Lower leg skin (tissue), 4 donors: Measurements from ENCODE around the gene GUCY2C. TPM values are rescaled to one million over a fixed set of nuclear protein-coding genes. Genes with fewer than 3 reads are reported as not detected.

Source experiments
- DNase-seq, 2 donors: peaks; one replicate each; pipeline ENCODE4 v3.0.0-alpha.2; 2019; ENCODE audit warnings: low spot score in 2 of 2
- H3K4me3 ChIP-seq: fragments of 200-600 bp; sonication (generic); 2 replicates; pipeline ENCODE4 v1.5.1; 2017; ENCODE audit warnings: mild to moderate bottlenecking, low read depth; ENCODE audit not compliant: poor library complexity, severe bottlenecking
- POLR2A ChIP-seq, 2 donors: fragments of 450-650 bp; IDR thresholded peaks; one replicate each; pipeline ENCODE4 v1.6.1; 2016 to 2017; ENCODE audit warnings: antibody characterized with exemption in 2 of 2, mild to moderate bottlenecking in 1 of 2, moderate library complexity in 1 of 2
- WGBS, 2 donors: methylation state at CpG; one replicate each; pipeline ENCODE4 v1.1.5; 2018; 5-methylcytosine and 5-hydroxymethylcytosine counted together
- intact Hi-C: fragments of 100-400 bp; cut with DNase I; formaldehyde crosslinking; loops from one replicate; pipeline ENCODE4 v1.15.0; 2023; ENCODE audit warnings: low total_unique reads
- total RNA-seq, 4 donors: library from RNA; depleted of rRNA; stranded (reverse); fragments of >200 nt; gene quantifications; one replicate each; pipeline ENCODE4 v1.1.0, GENCODE V29; 2016
- TF ChIP-seq, protein P1 (sequence below), 3 donors: fragments of 450-650 bp; IDR thresholded peaks; one replicate each; pipeline ENCODE4 v1.5.1; 2016; ENCODE audit warnings: antibody characterized with exemption in 3 of 3, mild to moderate bottlenecking in 3 of 3, moderate library complexity in 2 of 3

The GUCY2C gene
- total RNA-seq, 4 donors from 2014 or later: 0.45 to 1.3 (median 0.99) TPM; not detected in 1

- no peak for DNase-seq
- TF ChIP-seq, protein P1, sequence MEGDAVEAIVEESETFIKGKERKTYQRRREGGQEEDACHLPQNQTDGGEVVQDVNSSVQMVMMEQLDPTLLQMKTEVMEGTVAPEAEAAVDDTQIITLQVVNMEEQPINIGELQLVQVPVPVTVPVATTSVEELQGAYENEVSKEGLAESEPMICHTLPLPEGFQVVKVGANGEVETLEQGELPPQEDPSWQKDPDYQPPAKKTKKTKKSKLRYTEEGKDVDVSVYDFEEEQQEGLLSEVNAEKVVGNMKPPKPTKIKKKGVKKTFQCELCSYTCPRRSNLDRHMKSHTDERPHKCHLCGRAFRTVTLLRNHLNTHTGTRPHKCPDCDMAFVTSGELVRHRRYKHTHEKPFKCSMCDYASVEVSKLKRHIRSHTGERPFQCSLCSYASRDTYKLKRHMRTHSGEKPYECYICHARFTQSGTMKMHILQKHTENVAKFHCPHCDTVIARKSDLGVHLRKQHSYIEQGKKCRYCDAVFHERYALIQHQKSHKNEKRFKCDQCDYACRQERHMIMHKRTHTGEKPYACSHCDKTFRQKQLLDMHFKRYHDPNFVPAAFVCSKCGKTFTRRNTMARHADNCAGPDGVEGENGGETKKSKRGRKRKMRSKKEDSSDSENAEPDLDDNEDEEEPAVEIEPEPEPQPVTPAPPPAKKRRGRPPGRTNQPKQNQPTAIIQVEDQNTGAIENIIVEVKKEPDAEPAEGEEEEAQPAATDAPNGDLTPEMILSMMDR (IDR thresholded peaks at IDR 0.05): no peak
- TF ChIP-seq POLR2A (IDR thresholded peaks at IDR 0.05): no peak
- no peak overlapping the region for H3K4me3 ChIP-seq
- intact Hi-C loops: no loop called here
Measured at GRCh38 chr12:14638066-14638465, 58.3 kb downstream of the GUCY2C start.

DNA sequence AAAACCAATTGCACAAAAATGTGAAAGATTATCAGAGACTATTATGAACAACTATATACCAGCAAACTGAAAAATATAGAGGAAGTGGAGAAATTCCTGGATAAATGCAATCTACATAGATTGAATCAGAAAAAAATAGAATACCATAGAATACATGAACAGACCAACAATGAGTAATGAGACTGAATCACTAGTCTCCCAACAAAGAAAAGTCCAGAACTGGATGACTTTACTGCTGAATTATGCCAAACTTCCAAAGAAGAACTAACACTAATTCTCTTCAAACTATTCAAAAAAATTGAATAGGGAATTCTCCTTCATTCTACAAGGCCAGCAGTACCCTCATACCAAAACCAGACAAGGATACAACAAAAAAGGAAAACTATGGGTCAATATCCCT is 60.6 kb downstream of the GUCY2C start:
- intact Hi-C loops: no loop called here
- TF ChIP-seq, protein P1 (IDR thresholded peaks at IDR 0.05): no peak
- no peak for TF ChIP-seq POLR2A (IDR thresholded peaks at IDR 0.05)
- DNase-seq: no peak
- H3K4me3 ChIP-seq: no peak overlapping the region

DNA sequence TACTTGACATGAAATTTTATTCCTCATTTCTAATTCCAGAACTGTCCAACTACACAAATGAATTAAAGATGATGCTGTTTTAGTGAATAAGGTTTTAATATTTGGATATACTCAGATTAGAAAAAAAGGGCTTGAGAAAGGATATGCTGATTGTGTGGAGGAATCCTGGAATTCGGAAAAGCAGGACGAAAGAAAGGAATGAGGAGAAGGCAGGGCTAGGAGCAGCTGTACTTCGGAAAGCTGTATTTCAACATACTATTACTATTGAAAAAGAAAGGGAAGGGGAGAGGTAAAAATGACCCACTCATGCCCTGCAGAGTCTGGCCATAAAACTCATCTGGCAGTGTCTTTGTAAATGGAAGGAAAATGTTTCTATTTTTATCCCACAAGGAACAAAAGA is 65.6 kb downstream of the GUCY2C start:
- WGBS, 2 donors: 40 to 45% methylated on average over 3 of the region's 3 CpGs
- no peak overlapping the region for H3K4me3 ChIP-seq
- DNase-seq: no peak
- intact Hi-C loops: no loop called here
- TF ChIP-seq POLR2A (IDR thresholded peaks at IDR 0.05): no peak
- TF ChIP-seq, protein P1 (IDR thresholded peaks at IDR 0.05): no peak

- peak; percentile 75 to 92 for DNase-seq
- no peak overlapping the region for H3K4me3 ChIP-seq
- TF ChIP-seq, protein P1 (IDR thresholded peaks at IDR 0.05): peak in 2 of 3 donors; percentile 48 to 97
- no peak for TF ChIP-seq POLR2A (IDR thresholded peaks at IDR 0.05)
- intact Hi-C loops: no loop called here
- 21 to 24% methylated on average over 8 of the region's 8 CpGs for WGBS, 2 donors
Measured at GRCh38 chr12:14629832-14630710, 66.3 kb downstream of the GUCY2C start.

- intact Hi-C loops: no loop called here
- WGBS, 2 donors: 81 to 84% methylated on average over 5 of the region's 5 CpGs
- no peak overlapping the region for H3K4me3 ChIP-seq
- no peak for DNase-seq
- no peak for TF ChIP-seq POLR2A (IDR thresholded peaks at IDR 0.05)
- TF ChIP-seq, protein P1 (IDR thresholded peaks at IDR 0.05): no peak
Measured at GRCh38 chr12:14628771-14629170, 67.6 kb downstream of the GUCY2C start.
